Suppressor macrophage treated with lipopolysaccharide for 1 hour (primary cell): ENCODE results near the gene TPRA1.

Experiments
- DNase-seq, 3 donors: peaks; one replicate each; pipeline ENCODE4 v3.0.0-alpha.2; 2020 to 2022

Gene TPRA1

GRCh38 chr3:127590593-127591465 lies at the start of gene TPRA1:
TSS of gene TPRA1 (minus strand) at chr3:127590733. CDS start at chr3:127580146, 10,587 bp downstream.
- DNase-seq, result peak; percentile 95 to 99 (median 97)

- no peak for DNase-seq
Observed at GRCh38 chr3:127640042-127640355, 49.5 kb upstream of the TPRA1 start.

- DNase-seq, result no peak
Observed at GRCh38 chr3:127639173-127640041, 48.9 kb upstream of the TPRA1 start.

GRCh38 chr3:127637971-127638370 lies 47.4 kb upstream of the TPRA1 start:
- no peak for DNase-seq

- no peak for DNase-seq
Observed at GRCh38 chr3:127637546-127637945, 47.0 kb upstream of the TPRA1 start.

GRCh38 chr3:127634653-127635052 lies 44.1 kb upstream of the TPRA1 start:
- no peak for DNase-seq

- DNase-seq, result no peak
Observed at GRCh38 chr3:127632035-127632820, 41.7 kb upstream of the TPRA1 start.

GRCh38 chr3:127630811-127631714 lies 40.5 kb upstream of the TPRA1 start:
- no peak for DNase-seq

GRCh38 chr3:127629467-127630403 lies 39.2 kb upstream of the TPRA1 start:
- peak in 1 of 3 donors; percentile 12 for DNase-seq

- DNase-seq, result peak; percentile 56 to 85 (median 77)
Observed at GRCh38 chr3:127628788-127629466, 38.4 kb upstream of the TPRA1 start, which contains the start of gene PODXL2. TSS of gene PODXL2 (plus strand) at chr3:127629185. CDS start at chr3:127629220, 35 bp downstream.

GRCh38 chr3:127628426-127628787 lies 37.9 kb upstream of the TPRA1 start:
- DNase-seq, result no peak

- DNase-seq, result no peak
Observed at GRCh38 chr3:127625821-127626220, 35.3 kb upstream of the TPRA1 start.

GRCh38 chr3:127624063-127624462 lies 33.5 kb upstream of the TPRA1 start:
- no peak for DNase-seq

- no peak for DNase-seq
Observed at GRCh38 chr3:127622772-127623576, 32.4 kb upstream of the TPRA1 start.

GRCh38 chr3:127622031-127622430 lies 31.5 kb upstream of the TPRA1 start:
- DNase-seq, result no peak

- DNase-seq, result no peak
Observed at GRCh38 chr3:127620637-127621375, 30.3 kb upstream of the TPRA1 start.

GRCh38 chr3:127618891-127619290 lies 28.4 kb upstream of the TPRA1 start:
- DNase-seq, result no peak

- no peak for DNase-seq
Observed at GRCh38 chr3:127616836-127617605, 26.5 kb upstream of the TPRA1 start.
